ENCODE results near the gene RET.

RET gene

GRCh38 chr10:43064331-43065075 lies 12.4 kb upstream of the RET start:
- DNase-seq, result no peak

DNA sequence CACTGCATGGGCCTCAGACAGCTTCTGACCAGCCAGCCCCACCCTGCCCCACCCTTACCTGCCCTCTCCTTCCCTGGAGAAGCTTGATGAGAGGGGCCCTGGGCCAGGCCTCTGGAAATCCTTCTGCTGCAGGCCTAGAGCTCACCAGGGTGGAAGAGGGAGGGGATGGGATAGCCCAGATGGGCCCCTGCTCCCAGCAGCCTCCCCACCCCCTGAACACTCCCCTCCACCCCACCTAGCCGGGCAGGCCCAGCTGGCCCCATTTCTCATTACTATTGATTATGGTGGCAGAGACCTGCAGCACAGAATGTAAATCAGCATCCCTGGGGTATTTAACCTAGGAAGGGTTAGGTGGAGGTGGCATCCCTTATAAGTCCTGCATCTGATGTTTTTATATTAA lies 11.6 kb upstream of the RET start:
- no peak for DNase-seq

GRCh38 chr10:43065761-43066160 lies 11.1 kb upstream of the RET start:
- DNase-seq, result no peak

DNA sequence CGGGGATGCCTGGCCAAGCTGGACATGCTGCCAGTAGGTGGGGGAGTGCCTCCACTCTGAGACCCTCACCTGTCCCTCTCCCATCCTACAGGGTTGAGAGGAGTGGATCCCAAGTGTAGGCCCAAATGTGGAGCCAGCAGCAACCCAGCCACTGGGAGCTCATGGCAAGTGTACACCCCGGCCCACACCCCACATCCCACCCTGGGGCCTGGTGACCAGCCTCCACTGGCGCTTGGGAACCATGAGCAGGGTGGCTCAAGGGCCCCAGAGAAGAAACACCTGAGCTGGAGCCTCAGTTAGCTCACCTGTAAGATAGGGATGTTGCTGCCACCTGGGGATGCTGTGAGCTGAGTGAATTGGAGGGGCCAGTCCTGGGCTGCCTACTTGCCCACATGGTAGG lies 10.4 kb upstream of the RET start:
- no peak for DNase-seq

GRCh38 chr10:43067391-43068135 lies 9.3 kb upstream of the RET start:
- no peak for DNase-seq

GRCh38 chr10:43068136-43068395 lies 8.8 kb upstream of the RET start:
- DNase-seq, result no peak

- no peak for DNase-seq
These were observed 8.2 kb upstream of the RET start for GRCh38 chr10:43068471-43069210.

- DNase-seq, result no peak
These were observed 7.7 kb upstream of the RET start for GRCh38 chr10:43069211-43069515.

- DNase-seq, result no peak
These were observed 7.3 kb upstream of the RET start for GRCh38 chr10:43069579-43069978.

DNA sequence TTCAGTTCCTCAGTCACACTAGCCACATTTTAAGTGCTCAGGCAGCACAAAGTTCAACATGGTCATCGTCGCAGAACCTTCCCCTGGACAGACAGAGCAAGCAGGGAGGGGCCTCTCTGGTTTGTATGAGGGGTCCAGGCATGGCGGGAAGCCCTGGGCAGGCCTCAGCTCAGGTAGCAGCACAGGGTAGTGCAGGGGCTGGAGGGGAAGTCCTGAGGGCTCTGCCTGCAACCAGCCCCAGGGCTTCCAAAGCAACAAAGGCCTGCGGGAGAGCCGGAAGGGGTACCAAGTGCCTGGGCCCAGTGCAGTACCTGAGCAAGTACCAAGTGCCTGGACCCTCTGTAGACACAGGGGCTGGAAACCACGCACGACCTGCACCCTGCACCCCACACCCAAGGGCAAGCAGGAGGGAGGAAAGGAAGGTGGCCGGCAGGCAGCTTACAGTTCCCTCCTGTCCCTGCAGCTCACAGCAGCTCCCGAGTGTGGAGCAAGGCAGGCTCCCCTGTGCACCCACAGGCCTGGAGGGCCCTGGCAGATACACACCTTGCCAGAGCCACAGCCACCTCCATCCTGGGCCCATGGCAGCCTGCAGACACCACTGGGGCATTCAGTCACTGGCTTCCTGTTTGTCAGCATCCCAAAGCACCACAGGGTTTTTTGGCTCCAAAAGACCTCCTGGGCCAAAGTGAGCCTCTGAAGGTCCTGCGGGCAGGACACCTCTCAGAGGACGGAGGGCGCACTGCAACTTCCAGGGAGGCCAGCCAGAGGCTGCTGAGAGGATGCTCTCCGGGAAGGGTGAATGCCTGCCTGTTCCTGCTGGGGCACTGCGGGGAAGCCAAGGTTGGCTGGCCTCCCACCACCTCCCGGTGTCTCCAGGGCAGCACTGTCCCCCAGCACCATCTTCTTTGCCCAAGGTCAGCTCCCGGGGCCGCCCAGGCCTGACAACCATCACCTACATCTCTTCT lies 6.5 kb upstream of the RET start:
- DNase-seq, result no peak

DNA sequence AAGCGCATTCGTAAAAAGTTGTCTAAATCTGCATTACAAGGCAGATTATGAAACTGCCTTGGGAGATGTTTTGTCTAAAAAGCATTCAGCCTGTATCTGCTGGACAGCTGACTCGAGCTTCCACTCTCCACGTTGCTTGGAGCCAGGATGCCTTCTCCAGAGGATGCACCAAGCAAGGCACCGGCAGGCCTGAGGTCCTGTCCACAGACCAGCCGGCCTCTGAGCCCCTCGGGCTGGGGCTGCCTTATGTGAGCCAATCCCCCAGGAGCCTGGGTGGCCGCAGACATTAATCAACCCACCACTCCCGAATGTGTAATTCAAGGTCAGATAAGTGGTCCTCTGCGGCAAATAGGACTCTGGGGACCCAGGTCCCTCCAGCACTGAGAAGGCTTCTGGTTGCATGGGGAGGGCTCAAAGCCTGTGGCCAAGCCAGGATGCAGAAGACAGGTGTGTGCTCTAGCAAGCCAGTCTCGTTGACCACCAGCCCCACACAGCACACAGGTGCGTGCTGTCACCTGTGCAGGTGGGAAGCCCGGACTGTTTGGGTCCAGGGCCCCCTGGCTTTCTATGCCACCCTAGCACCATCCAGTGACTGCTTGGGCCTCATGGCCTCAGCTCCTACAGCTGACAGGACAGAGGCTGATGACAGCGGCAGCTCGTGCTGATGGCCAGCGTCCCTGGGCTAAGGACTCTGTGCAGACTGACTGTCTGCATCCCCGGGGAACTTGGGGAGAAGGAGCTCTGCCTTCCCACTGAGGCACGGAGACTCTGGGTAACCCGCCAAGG lies 4.8 kb upstream of the RET start:
- no peak for DNase-seq

DNA sequence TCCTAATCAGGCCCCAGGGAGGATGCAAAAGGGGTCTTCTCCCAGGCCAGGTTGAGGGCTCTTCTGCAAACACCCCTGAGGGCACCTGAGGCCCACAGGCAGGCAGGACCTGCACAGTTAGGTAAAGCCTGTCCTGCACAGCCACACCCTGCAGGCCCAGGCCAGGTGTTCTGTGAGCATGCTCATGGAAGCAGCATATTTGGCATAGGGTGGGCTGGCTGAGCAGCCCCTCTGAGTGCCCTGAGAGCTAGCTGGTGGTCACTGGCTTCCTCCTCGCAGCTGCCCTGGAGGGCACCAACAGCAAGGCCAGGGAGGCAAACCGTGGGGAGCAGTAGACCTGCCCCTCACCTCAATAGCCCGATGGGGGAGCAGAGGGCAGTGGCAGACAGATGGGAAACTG lies 3.7 kb upstream of the RET start:
- no peak for DNase-seq

DNA sequence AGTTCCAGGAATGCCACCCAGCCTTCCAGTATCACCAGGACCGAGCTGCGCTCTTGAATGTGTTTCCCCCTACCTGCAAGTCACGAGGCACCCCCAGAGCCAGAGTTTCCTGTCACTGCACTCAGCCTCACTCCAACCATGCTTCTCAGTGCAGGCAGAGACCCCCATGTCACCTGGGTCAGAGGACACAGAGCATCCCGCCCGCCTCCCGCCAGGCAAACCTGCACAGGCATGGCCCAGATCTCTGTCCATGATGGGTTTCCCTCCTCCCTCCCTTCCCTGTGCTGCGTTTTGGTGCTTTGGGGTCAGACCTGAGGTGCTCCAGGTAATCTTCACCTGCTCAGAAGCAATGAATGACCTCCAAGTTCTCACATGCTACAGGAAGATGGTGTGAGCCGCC lies 3.1 kb upstream of the RET start:
- no peak for DNase-seq

GRCh38 chr10:43074409-43074808 lies 2.5 kb upstream of the RET start:
- DNase-seq, result no peak

- DNase-seq, result no peak
These were observed 1.9 kb upstream of the RET start for GRCh38 chr10:43074827-43075611.

GRCh38 chr10:43075612-43076003 lies 1.3 kb upstream of the RET start:
- no peak for DNase-seq

- no peak for DNase-seq
These were observed 476 bp upstream of the RET start for GRCh38 chr10:43076311-43076875.

DNA sequence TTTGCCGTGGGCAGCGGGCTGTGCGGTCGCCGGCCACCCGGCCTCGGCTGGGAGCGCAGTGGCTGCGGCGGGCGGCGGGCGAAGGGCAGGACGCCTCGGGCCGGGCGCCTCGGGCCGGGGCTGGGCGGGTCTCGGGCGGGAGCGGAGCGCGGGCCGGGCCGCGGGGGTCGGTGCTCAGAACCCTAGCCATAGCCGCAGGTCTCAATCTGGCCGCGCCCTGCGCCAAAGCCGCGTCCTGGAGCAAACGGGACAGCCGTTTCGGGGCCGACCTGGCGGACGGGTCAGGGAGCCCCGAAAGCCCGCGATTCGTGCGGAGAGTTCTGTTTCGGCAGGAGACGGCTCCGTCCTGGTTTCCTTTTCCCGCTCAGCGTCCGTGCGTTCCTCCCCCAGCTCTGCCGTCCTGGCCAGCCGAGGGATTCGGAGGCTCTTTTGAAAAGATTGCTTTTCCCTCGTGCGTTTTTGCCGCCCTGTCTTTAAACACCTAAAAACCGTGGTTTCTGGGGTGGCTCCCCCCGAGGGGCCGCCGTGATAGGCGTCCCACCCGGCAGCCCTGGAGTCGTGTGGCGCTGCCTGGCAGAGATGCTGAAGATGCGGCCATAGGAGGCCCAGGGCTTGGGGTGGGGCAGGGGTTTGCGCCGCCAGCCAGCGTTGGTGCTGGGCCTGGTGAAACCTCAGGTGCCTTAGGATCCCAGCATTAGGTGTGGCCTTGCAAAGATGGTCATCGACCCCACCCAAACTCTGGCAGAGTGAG lies 727 bp downstream of the RET start:
- DNase-seq, result no peak

DNA sequence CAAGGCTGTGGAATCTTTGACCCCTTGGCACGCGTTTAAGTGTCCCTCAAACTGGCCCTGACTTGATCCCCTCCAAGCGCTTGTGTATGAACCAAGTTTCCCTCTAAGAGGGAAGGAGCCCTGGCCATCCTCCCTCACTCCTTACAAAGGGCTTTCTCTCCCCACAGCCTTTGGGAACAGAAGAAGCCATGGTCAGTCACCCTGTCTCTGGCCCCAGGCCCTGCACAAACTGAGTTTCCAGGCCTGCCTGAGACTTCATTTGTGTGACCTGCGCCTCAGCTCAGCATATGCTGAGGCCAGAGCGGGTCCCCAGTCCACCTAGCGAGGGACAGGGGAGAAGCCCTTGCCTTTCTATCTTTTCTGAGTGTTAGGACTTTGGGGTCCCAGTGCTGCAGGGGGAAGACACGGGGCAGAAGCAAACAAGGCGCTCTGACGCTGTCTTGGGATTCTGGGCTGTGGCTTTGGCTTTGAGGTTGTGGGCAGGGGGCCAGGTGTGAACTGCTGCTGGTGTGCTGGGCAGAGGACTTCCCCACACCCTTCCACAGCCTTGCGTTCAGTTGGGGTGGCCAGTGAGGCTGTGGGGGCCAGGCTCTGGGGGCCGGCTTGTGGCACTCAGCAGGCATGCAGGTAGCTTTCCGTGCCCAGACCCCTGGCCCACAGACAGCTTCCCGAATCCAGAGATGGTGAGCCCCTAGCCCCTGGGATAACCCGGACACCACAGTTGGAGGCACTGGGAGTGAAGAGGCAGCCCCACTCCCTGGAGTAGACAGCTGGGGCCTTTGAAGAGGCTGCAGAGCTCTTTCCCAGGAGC lies 1.5 kb downstream of the RET start:
- no peak for DNase-seq

DNA sequence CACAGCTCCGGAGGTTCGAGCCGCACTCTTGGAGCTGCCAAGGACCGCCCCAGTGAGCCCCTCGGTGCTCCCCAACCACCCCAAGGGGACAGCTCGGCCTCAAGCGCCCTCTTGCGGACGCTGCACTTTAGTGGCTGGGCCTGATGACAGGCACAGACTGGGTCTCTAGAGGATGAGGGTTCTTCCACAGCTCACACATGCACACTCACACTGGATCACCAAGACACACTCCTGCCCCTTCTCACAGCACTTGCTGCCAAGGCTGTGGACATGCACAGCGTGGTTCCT lies 2.1 kb downstream of the RET start:
- DNase-seq, result no peak

Measured in activated CD4-positive, CD25-positive, alpha-beta regulatory T cell (primary cell).